HG02610 (cell line): Measurements from ENCODE around the gene RNF214.

Experiments
- ATAC-seq: cut with Tn5 transposase; IDR thresholded peaks from one replicate; pipeline ENCODE4 v1.9.1; 2021; ENCODE audit warnings: mild to moderate bottlenecking, moderate library complexity; ENCODE audit not compliant: unreplicated experiment

RNF214 gene

DNA sequence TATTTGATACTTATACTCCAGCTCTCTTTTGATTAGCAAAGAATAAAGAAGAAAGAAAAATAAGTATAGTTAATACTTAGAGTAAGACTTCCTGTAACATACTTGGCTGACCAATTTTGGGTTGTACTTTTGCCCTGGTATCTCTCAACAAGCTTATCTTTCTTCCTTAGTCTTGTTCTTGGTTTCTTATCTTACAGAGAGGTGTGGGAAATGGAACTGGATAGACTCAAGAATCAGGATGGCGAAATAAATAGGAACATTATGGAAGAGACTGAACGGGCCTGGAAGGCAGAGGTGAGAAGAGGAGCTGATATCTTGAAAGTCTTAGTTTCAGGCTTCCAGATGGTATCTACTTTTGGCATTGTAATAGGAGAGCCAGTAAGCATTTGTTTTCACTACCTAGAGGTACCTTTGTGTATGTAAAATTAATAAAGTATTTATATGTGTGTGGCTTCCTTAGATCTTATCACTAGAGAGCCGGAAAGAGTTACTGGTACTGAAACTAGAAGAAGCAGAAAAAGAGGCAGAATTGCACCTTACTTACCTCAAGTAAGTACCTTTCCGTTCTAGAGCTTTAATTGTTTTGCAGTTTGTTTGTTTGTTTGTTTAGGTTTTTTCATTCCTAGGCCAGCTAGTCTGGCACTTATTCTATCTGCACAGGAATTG is 47.4 kb downstream of the RNF214 start:
- ATAC-seq: no peak

DNA sequence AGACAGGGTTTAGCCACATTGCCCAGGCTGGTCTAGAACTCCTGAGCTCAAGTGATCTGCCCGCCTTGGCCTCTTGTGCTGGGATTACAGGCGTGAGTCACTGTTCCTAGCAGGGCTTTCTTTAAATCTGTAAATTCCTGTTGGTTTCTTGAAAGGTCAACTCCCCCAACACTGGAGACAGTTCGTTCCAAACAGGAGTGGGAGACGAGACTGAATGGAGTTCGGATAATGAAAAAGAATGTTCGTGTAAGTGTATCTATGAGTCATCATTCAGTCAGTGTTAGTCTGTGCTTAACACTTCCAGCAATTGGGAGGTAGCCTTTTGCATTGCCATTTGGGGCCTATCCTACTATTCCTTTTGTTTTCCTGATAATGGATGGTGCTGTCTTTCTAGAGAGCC is 48.7 kb downstream of the RNF214 start:
- ATAC-seq: no peak

DNA sequence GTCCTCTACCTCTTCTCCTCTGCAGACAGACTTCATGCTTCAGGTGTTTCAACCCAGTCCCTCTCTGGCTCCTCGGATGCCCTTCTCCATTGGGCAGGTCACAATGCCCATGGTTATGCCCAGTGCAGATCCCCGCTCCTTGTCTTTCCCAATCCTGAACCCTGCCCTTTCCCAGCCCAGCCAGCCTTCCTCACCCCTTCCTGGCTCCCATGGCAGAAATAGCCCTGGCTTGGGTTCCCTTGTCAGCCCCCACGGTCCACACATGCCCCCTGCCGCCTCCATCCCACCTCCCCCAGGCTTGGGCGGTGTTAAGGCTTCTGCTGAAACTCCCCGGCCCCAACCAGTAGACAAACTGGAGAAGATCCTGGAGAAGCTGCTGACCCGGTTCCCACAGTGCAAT is 49.4 kb downstream of the RNF214 start:
- ATAC-seq: no peak

DNA sequence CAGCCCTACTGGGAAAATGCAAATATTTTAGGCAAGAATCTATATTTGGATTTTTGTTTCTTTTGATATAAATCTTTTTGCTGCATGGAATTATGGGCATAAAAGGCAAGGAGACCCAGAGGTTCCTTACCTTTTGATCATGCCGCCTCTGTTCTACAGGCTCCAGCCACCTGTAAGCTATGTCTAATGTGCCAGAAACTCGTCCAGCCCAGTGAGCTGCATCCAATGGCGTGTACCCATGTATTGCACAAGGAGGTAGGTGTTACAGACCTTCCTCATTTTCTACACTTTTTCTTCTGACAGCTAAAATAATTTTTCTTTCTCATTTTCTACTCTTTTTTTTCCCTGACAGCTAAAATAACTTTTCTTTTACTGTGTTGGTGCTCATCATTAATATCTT is 50.5 kb downstream of the RNF214 start:
- no peak for ATAC-seq

DNA sequence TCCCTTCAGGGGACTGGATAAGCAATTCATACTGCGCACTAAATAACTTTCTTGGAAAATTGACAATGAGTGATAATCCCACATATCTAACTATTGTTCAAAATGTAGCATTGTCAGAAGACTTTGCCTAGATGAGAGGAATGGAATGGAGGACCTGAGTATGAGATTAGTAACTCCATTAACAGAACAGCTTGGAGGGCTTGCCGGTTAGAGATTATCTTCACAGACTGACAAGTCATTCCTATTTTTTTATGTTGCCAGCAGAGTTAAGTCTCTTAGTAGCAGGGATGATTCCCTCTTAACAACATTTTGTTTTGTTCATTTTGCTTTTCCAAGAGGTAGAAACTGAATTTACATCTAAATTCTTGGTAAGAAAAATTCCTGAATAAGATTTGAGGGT is 51.6 kb downstream of the RNF214 start:
- no peak for ATAC-seq

DNA sequence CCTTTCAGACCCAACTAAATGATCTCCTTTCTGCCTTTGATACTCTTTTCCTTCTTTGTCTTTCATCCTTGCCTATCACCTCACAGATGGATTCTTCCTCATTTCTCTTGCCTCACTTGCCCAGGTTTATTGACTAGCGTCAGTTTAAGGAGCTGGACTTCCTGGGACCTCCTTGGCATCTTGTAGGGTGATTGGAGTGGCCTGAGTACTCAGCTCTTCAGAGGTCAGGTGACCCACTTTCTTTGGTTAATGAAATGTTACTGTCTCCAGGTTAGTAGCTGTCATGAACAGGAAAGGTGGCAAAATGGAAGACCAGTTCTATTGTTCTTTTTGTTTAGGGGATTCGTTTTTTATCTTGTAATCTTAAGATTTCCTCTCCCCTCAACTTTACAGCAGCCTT is 54.1 kb downstream of the RNF214 start:
- ATAC-seq: no peak

DNA sequence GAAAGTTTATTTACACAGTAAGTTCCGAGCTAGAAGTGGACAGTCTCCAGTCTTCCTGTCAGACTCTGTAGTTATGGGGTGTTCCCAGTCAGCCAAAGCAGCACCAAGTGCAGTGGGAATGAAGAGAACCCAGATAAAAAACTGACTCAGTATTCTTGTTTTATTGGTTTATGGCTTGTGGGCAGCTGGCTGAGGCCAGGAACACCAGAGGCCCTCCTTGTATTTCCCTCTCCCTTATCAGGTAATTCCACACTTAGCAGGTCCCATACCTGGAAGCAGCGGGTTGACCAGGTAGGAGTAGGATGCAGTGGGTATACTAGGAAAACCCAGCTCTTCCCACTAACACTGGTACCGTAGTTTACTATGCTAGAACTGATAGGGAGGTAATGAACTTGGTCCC is 55.2 kb downstream of the RNF214 start:
- no peak for ATAC-seq

DNA sequence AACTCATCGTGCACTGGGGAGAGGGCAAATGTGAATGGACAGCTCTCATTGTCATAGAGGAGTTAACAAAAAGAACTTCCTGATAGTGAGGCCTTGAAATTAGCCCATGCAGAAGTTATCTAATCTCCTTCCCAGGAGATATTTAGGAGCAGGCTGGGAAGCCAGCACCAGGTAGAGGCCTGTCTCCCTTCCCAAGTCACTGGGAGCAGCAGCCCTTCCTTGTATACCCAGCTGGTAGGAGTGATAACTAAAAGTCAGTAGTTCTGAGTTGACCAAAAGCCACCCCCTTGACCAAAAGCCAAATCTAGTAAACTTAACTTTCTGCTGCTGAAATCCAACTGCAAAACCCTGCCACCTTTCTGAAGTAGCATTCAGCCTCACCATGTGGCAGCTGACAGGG is 57.3 kb downstream of the RNF214 start:
- no peak for ATAC-seq

DNA sequence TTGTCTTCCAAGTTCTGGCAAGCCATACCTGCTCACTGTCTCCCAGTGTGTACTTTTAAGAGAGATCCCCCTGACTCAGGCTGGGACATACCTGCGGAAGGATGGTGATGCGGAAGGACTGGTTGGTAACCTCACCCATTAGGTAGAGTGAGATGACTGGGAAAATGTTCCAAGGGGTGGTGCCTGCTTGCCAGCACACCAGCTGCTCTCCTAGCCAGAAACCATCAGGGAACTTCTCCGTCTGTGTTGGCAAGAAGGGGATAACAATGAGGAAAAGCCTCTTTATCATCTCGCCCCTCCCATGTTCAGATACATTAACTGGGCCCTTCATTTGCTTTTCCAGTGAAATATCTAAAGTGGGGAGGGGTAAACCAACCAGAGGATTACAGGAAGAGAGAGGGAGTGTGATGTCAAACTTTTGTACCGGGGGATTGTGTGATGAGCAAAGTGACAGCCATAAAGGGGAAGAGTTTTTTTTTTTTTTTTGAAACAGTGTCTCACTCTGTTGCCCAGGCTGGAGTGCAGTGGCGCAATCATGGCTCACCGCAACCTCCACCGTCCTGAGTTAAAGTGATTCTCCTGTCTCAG is 58.4 kb downstream of the RNF214 start, which contains the start of gene BACE1-AS:
BACE1-AS (plus strand) TSS at position 538 of the 588 bp plus-strand sequence.
- no peak for ATAC-seq

DNA sequence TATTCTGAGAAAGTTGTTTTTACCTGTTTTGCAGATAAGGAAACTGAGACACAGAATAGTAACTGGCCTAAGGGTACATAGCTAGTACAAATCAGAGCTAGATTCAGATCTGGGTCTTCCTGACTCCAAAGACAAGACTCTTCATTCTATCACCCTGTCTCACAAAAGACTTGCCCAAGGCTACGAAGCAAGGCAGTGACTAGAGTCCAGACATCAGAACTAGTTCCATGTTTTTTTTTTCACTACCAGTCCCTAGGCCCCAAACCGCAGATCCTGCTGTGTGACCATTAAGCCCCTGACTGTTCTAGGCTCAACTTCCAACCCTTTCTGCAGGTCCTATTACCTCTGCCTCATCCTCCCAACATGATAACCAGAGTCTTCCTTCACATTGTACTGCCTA is 60.1 kb downstream of the RNF214 start:
- ATAC-seq: no peak

DNA sequence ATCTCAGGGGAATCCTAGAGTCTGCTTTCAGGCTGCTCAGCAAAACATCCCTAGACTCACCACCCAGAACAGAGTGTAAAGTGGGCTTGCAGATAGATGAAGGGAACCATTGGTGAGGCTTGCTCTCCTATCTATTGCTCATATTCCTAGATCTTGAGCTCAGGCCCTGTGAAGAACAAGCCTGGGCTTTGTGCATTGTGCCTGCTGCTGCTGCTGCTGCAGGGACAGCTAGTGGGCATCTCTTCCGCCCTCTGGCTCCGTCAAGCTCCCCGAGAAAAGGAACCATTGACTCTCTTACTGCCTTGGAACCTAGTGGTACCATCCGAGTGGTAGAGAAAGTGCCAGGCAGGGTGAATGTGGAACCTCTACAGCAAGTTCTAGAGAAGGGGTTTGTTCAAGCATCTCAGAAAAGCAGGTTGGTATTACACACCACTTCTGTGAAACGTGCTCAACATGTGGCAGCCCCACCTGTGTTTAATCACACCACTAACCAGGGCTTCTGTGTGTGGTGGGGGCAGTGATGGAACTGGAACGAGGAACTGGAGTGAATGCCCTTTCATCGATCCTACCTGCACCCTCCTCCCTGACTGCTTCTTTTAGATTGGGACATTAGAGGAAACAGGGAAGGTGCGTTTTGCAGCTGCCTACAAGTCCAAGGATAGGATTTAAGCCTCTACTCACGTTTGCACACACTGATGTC is 63.1 kb downstream of the RNF214 start:
- ATAC-seq: no peak

DNA sequence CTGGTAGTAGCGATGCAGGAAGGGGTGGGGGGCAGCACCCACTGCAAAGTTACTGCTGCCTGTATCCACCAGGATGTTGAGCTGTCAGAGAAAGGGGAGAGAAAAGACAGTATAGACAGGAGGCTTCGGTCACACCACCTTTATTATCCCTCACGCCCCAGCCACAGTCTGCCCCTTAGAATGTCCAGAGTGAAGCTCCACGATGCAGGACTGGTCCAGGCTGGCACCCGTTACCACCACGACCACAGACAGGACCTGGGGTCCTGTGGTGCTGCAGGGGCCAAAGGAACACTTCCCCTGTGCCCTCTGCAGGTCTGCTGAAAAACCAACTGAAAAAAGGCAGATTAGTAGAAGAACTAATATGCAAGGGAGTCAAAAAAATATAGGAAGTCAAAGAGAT is 64.4 kb downstream of the RNF214 start:
- no peak for ATAC-seq

DNA sequence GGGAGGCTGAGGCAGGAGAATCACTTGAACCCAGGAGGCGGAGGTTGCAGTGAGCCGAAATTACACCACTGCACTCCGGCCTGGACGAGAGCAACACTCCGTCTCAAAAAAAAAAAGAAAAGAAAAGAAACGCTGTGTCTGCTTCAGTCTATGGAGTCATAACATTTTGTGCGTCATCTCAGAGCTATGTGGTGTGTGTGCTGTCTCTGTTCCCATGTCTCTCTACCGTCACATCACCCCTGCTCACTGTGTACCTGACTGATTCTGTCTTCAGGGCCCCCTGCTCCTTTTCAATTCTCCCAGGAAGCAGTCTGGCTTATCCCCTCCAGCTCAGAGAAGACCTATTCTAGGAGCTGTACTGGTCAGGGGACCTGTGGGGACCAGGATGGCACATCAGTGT is 65.7 kb downstream of the RNF214 start:
- no peak for ATAC-seq

DNA sequence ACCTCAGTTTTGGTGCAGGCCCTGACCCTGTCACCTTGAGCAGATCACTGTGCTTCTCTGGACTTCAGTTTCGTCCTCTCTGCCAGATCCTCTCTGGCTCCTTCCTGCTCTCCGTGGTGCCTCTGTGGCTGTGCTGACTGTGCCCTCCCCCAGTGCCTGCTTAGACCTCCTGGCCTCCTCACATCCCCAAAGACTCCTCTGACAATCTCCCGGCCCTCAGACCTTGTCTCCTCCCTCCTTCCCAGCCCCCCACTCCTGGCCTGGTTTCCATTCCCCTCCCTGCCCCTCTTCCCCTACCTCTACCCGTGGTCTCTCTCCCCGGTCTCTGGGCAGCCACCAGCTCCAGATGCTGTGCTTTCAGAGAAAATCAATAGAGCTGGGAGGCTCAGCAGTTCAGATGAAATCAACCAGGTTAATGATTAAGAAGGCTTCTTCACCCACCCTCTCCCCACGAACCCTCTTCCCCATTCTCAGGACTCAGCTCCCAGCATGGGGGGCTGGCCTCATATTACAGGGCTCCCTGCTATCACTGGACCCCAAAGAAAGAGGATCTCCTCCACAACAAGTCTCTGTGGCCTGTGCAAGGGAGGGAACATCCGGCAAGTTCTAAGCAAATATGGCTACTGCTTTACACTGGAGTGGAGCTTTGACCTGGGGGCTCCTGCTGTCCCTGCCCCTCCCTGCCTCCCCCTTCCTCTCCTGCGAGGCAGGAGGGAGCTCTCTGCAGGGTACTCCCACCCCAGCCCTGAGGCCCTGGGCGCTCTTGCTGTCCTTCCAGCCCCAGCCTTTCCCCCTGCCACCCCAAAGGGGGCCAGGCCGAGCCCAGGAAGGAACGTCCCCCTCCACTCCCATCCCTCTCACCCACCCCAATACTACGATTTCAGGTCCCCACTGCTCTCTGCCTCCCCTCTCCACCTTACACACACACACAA is 67.1 kb downstream of the RNF214 start:
- no peak for ATAC-seq

DNA sequence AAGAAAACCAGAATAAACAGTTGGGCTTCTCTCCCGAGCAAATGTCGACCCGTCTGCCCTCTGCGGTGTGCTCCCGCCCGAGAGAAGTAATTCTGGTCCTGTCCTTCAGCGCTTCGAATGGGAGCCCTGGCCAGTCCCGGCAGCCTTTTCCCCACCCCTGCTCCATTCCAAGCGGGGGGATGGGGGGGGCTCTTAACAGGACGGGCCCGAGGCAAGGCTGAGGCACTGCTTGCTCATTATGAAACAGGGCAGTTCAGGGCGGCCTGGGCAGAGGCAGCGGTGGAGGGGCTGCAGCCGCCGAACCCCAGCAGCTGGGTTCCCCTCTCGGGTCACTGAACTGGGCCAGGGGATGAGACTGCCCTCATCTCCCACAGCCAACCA is 67.8 kb downstream of the RNF214 start:
- no peak for ATAC-seq

DNA sequence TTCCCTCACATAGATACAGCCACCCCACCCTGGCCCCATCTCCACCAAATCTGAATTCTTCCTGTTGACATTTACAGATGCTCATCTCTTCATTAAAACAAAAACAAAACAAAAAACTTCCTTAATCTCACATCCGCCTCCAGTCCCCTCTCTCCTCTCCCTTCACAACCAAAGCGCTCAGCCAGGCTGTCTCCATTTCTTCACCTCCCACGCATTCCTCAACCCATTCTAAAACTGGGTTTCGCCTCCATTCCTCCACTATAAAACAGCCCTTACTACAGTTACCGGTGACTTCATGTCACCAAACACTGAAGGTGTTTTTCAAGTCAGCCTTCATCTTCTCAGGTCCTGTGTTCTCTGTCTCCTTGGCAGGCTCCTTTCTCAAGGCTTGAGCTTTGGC is 68.3 kb downstream of the RNF214 start:
- ATAC-seq: no peak

DNA sequence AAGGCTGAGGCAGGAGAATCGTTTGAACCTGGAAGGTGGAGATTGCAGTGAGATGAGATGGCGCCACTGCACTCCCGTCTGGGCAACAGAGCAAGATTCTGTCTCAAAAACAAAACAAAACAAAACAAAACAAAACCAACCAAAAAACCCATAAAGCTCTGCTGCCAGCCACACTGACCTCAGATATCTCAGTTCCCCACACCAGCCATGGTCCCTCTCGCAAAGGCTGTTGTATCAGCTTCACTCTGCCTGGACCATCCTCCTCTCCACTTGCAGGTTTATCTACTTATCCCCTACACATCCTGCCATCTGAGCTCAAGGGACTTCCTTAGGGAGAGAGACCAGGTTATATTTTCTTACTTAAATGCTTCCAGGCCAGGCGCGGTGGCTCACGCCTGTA is 69.8 kb downstream of the RNF214 start:
- no peak for ATAC-seq

DNA sequence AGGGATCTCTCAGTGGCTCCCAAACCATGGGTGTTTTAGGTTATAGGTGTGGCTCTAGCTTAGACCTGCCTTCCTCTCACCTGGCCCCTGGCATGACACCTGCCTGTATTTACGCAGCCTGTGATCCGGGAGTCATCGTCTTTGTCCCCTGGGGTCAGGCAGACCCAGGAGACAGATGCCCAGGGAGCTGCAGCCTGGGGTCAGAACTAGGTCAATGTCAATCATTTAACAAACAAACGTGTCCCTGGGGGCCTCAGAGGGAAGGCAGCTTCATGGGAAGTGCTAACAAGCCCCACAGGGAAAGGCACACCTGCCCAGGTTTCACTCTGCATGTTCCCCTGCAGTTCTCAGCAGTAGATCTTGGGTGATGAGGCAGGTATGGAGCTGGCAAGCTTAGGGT is 70.6 kb downstream of the RNF214 start:
- no peak for ATAC-seq

DNA sequence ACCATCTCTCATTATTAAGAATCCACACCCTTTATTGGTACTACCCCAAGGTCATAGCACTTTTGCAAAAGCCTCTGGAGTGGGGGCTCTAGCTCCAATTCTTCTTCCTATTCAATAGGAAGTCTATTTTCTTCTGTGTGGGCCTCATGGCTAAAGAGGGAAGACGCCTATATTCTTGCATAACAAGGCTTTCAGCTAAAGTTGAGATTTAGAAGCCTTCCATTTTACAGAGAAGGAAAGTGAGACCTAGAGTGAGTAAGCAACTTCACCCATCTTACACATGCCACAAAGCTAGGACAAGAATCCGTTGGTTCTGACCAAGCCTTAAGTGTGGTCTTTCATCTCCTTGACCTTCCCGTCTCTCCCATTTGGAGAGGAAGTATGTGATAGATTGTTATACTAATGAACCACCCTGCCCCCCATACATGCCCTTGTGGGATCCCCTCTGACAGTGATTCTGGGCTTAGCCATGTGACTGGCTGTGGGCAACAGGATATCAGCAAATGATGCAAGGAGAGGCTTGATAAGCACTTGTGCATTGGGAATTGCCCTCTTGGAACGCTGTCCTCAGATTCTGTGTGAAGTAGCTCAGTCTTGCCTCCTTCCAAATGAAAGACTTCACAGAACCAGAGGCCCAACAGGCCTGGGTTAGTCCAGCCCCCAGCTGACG is 71.3 kb downstream of the RNF214 start:
- no peak for ATAC-seq

DNA sequence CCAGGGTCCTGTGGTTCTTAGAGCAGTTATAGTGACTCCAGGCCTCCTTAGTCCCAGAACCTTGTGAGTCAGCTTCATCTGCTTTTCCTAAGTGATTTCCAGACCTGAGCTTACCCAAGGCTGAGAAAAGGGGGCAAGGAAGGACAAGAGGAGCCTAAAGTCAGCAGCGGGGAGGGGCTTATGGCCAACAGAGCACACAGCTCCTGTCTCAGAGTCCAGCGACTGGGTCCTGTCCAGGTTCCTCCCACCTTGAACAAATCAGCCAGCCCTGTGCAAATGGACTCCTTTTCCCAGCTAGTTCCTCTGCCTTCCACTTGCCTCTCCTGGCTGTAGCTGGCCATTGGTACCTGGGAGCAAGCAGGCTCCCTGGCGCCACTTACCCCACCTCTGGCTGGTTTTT is 72.7 kb downstream of the RNF214 start:
- ATAC-seq: no peak

DNA sequence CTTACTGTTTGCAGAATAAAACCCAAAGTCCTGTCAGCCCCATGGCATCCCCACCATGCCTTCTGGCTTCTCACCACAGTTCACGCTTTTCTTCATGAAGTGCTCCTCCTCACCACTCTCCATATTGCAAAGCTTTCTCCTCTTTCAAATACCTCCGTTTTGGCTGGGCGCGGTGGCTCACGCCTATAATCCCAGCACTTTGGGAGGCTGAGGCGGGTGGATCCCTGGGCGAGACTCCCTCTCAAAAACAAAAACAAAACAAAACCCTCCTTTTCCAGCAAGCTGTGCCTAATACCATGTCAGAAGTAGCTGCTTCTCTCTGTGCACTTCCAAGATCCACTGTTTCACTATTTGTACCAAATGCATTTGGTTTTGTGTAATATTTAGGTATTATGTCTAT is 76.8 kb downstream of the RNF214 start:
- no peak for ATAC-seq
